Smooth muscle cell (in vitro differentiated cells): ENCODE measurements around the gene WRNIP1. TPM values are rescaled to one million over a fixed set of nuclear protein-coding genes. Genes with fewer than 3 reads are reported as not detected.

ENCODE experiments used
- DNase-seq: peaks from one replicate; lab custom pipeline; 2025; ENCODE audit not compliant: unreplicated experiment; lab: John Stamatoyannopoulos, UW
- H2AFZ ChIP-seq: fragments of 200-600 bp; sonication (generic); 2 replicates; pipeline ENCODE4 v1.6.0; 2016; ENCODE audit warnings: antibody characterized with exemption, low read depth, mild to moderate bottlenecking
- H3F3A ChIP-seq: fragments of 200-600 bp; sonication (generic); 2 replicates; pipeline ENCODE4 v1.6.0; 2017; ENCODE audit warnings: antibody characterized with exemption, low read depth
- H3K27ac ChIP-seq: fragments of 200-600 bp; sonication (generic); 2 replicates; pipeline ENCODE4 v1.5.1; 2016; ENCODE audit warnings: low read depth, mild to moderate bottlenecking
- H3K27me3 ChIP-seq: fragments of 200-600 bp; sonication (generic); 2 replicates; pipeline ENCODE4 v1.6.1; 2016; ENCODE audit warnings: low read depth, mild to moderate bottlenecking
- H3K36me3 ChIP-seq: fragments of 200-600 bp; sonication (generic); 2 replicates; pipeline ENCODE4 v1.5.1; 2016; ENCODE audit warnings: low read depth
- H3K4me1 ChIP-seq: fragments of 200-600 bp; sonication (generic); 2 replicates; pipeline ENCODE4 v1.5.1; 2016; ENCODE audit warnings: low read depth
- H3K4me2 ChIP-seq: fragments of 200-600 bp; sonication (generic); 2 replicates; pipeline ENCODE4 v1.6.0; 2016; ENCODE audit warnings: mild to moderate bottlenecking
- H3K4me3 ChIP-seq: fragments of 200-600 bp; sonication (generic); 2 replicates; pipeline ENCODE4 v1.5.1; 2016; ENCODE audit warnings: mild to moderate bottlenecking
- H3K79me2 ChIP-seq: fragments of 200-600 bp; sonication (generic); 2 replicates; pipeline ENCODE4 v1.6.0; 2016; ENCODE audit warnings: low read depth, mild to moderate bottlenecking
- H3K9ac ChIP-seq: fragments of 200-600 bp; sonication (generic); 2 replicates; pipeline ENCODE4 v1.6.0; 2016; ENCODE audit warnings: low read depth
- H3K9me3 ChIP-seq: fragments of 200-600 bp; sonication (generic); replicated peaks from 2 replicates; pipeline ENCODE4 v1.5.1; 2016; ENCODE audit warnings: low read depth
- H4K20me1 ChIP-seq: fragments of 200-600 bp; sonication (generic); 2 replicates; pipeline ENCODE4 v1.6.0; 2016; ENCODE audit warnings: low read depth
- WGBS: methylation state at CpG from one replicate; pipeline ENCODE4 v1.1.7; 2016; ENCODE audit warnings: low lambda C conversion rate; 5-methylcytosine and 5-hydroxymethylcytosine counted together
- polyA plus RNA-seq: library from polyadenylated mRNA; unstranded; fragments of >200 nt; fragmentation: Nextera tagmentation; extraction: Ambion mirVana; gene quantifications from 2 replicates; pipeline ENCODE4 v1.2.1, GENCODE V29; 2016
- total RNA-seq: library from RNA; depleted of rRNA; stranded (reverse); fragments of >200 nt; gene quantifications from 2 replicates; pipeline ENCODE4 v1.2.3, GENCODE V29; 2014
- TF ChIP-seq, protein P1 (sequence below): fragments of 200-600 bp; sonication (generic); IDR thresholded peaks from 2 replicates; pipeline ENCODE4 v1.5.1; 2017; ENCODE audit warnings: borderline replicate concordance, mild to moderate bottlenecking, antibody characterized with exemption; ENCODE audit not compliant: insufficient read depth, poor library complexity, severe bottlenecking

The WRNIP1 gene
- total and polyA plus RNA-seq, 2 experiments from 2014 or later: 20.0 to 29.6 TPM

DNA sequence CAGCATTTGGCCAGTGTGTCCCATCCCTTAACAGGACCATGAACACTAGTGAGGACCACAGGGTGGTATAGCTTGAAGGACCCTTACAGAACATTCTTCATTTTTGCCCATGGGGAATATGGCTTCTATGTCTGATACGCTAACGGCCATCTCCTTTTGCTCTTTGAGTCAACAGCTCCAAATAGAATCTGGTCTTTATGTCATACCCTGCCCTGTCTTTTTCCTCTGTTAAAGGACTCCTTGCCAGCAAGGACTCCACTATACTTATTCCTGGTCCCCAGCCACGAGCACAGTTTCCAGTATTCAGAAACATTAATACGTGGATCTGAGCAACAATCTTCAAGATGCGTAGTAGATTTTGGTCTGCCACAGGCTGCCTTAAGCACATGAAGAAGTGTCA lies 53.9 kb downstream of the WRNIP1 start:
- no peak overlapping the region for H3K9ac ChIP-seq
- H3F3A ChIP-seq: no peaks in the 10 kb centered on the region
- H3K4me3 ChIP-seq: no peak overlapping the region
- peak overlapping the region; percentile 65 for H3K27ac ChIP-seq
- H4K20me1 ChIP-seq: no peaks in the 10 kb centered on the region
- DNase-seq: no peak
- no peak overlapping the region for H3K4me2 ChIP-seq
- no peaks in the 10 kb centered on the region for H3K4me1 ChIP-seq
- H2AFZ ChIP-seq: no peak overlapping the region
- peaks cover 2% of the 10 kb centered on the region for H3K36me3 ChIP-seq
- no peaks in the 10 kb centered on the region for H3K27me3 ChIP-seq
- TF ChIP-seq, protein P1, sequence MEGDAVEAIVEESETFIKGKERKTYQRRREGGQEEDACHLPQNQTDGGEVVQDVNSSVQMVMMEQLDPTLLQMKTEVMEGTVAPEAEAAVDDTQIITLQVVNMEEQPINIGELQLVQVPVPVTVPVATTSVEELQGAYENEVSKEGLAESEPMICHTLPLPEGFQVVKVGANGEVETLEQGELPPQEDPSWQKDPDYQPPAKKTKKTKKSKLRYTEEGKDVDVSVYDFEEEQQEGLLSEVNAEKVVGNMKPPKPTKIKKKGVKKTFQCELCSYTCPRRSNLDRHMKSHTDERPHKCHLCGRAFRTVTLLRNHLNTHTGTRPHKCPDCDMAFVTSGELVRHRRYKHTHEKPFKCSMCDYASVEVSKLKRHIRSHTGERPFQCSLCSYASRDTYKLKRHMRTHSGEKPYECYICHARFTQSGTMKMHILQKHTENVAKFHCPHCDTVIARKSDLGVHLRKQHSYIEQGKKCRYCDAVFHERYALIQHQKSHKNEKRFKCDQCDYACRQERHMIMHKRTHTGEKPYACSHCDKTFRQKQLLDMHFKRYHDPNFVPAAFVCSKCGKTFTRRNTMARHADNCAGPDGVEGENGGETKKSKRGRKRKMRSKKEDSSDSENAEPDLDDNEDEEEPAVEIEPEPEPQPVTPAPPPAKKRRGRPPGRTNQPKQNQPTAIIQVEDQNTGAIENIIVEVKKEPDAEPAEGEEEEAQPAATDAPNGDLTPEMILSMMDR: no peak
- 95% methylated on average over 5 of the region's 5 CpGs for WGBS
- no peaks in the 10 kb centered on the region for H3K9me3 ChIP-seq
- H3K79me2 ChIP-seq: no peaks in the 10 kb centered on the region

DNA sequence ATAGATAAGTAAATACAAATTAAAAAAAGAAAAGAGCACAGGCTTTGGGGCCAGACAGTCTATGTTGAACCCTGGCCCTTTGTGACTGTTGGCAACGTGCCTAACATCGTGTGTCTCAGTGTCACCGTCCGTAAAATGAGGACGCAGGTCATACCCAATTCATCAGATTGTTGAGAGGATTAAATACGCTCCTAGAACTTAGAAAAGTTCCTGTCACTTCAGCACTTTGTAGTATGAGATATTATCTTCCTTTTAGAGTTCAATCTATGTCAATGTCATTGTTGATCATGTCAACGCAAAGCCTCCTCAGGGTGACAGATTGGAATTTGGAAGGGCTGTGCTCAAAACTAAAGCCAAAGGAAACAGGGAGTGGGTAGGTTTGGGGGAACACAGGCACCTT lies 54.8 kb downstream of the WRNIP1 start:
- WGBS: 89% methylated on average over 7 of the region's 7 CpGs
- no peak overlapping the region for H3K4me3 ChIP-seq
- no peak for DNase-seq
- H3K79me2 ChIP-seq: no peaks in the 10 kb centered on the region
- TF ChIP-seq, protein P1: no peak
- no peak overlapping the region for H3K27ac ChIP-seq
- no peaks in the 10 kb centered on the region for H4K20me1 ChIP-seq
- H3K27me3 ChIP-seq: no peaks in the 10 kb centered on the region
- H3K4me2 ChIP-seq: no peak overlapping the region
- no peak overlapping the region for H2AFZ ChIP-seq
- H3K36me3 ChIP-seq: peaks cover 2% of the 10 kb centered on the region
- no peaks in the 10 kb centered on the region for H3F3A ChIP-seq
- no peaks in the 10 kb centered on the region for H3K4me1 ChIP-seq
- no peaks in the 10 kb centered on the region for H3K9me3 ChIP-seq
- H3K9ac ChIP-seq: no peak overlapping the region

DNA sequence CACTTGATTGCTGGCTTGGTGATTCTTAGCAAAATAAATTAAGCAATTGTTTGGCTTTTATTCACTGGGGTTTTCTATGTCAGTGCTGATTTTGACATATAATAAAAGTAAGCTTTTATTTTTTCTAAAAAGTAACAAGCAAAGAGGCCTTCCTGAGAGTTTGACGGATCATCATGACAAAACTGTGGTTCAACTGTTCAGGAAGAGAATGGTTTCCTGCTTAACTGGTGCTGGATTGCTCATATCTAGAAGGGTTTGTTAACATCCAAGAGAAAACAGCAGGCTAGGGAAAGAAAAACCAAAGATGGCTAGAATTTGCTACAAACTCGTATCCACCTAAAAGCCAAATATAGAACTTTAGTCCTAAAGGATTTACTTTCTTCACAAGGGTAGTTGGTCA lies 55.2 kb downstream of the WRNIP1 start:
- Histone ChIP-seq H3K4me3 (no peak overlapping the region), H3K4me2 (no peak overlapping the region), H3K27me3 (no peaks in the 10 kb centered on the region), H3K4me1 (no peaks in the 10 kb centered on the region), H3K9me3 (no peaks in the 10 kb centered on the region), H3K9ac (no peak overlapping the region), H3F3A (no peaks in the 10 kb centered on the region), H4K20me1 (no peaks in the 10 kb centered on the region), H2AFZ (no peak overlapping the region), H3K79me2 (no peaks in the 10 kb centered on the region), H3K36me3 (peaks cover 2% of the 10 kb centered on the region), H3K27ac (no peak overlapping the region)
- TF ChIP-seq, protein P1: no peak
- WGBS: 90% methylated on average over 2 of the region's 2 CpGs
- no peak for DNase-seq

DNA sequence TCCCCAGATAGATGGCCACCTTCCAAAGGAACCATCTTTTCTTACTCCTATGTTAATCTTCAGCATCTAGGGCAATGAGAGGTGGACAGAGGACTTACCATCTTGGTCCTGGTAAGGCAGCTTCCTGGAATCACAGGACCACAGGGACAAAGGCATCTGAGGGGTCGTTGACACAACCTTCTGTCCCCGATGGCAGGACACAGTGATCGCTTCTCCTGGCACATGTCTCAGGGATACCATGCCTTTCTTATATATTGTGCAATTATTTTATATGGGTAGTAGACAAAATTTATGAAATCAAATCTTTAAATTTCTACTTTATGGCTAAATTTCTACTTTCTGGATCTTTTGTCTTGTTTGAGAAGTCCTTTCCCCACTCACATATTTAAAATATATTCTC lies 56.4 kb downstream of the WRNIP1 start:
- no peak overlapping the region for H2AFZ ChIP-seq
- no peaks in the 10 kb centered on the region for H3K27me3 ChIP-seq
- no peaks in the 10 kb centered on the region for H4K20me1 ChIP-seq
- DNase-seq: no peak
- TF ChIP-seq, protein P1: no peak
- no peak overlapping the region for H3K4me3 ChIP-seq
- H3K79me2 ChIP-seq: no peaks in the 10 kb centered on the region
- H3K27ac ChIP-seq: no peak overlapping the region
- H3K36me3 ChIP-seq: no peaks in the 10 kb centered on the region
- no peak overlapping the region for H3K9ac ChIP-seq
- no peaks in the 10 kb centered on the region for H3K4me1 ChIP-seq
- 98% methylated on average over 3 of the region's 3 CpGs for WGBS
- no peaks in the 10 kb centered on the region for H3K9me3 ChIP-seq
- no peaks in the 10 kb centered on the region for H3F3A ChIP-seq
- no peak overlapping the region for H3K4me2 ChIP-seq
